Neural cell (in vitro differentiated cells): ENCODE results near the gene USP40.

ENCODE experiments used
- EZH2 ChIP-seq: fragments of 200-600, 300-800 bp; shearing (Covaris generic), sonication (generic); IDR thresholded peaks from 2 replicates; pipeline ENCODE4 v1.6.1; 2014; ENCODE audit warnings: antibody characterized with exemption, low read length, borderline replicate concordance, mild to moderate bottlenecking; ENCODE audit not compliant: insufficient read depth, poor library complexity, severe bottlenecking
- POLR2AphosphoS5 ChIP-seq: IDR thresholded peaks from 2 replicates; pipeline ENCODE4 v1.6.1; 2012
- REST ChIP-seq: IDR thresholded peaks from 2 replicates; pipeline ENCODE4 v1.6.1; 2012; ENCODE audit warnings: borderline replicate concordance
- TAF1 ChIP-seq: IDR thresholded peaks from 2 replicates; pipeline ENCODE4 v1.6.1; 2012; ENCODE audit warnings: low read depth
- TF ChIP-seq, protein P1 (sequence below): fragments of 450-650 bp; IDR thresholded peaks from 2 replicates; pipeline ENCODE4 v1.5.1; 2014; ENCODE audit warnings: antibody characterized with exemption, mild to moderate bottlenecking, moderate library complexity; ENCODE audit not compliant: poor library complexity, severe bottlenecking

DNA sequence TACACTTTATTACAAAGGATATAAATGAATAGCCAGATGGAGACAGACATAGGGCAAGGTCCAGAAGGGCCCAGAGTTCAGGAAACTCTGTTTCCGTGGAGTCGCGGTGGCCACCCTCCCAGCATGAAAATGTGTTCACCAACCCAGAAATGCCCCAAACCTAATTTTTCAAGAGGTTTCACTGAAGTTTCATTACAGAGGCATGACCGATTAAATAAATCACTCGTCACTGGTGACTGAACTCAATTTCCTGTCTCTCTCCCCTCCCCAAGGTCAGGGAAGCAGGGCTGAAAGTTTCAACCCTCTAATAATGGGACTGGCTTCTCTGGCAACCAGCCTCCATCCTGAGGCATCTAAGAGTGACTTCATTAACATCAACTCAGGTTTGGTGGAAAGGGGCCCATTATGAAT lies 22.4 kb downstream of the USP40 start:
- TF ChIP-seq EZH2 (no peak), POLR2AphosphoS5 (no peak), TAF1 (no peak), REST (no peak)
- TF ChIP-seq, protein P1, sequence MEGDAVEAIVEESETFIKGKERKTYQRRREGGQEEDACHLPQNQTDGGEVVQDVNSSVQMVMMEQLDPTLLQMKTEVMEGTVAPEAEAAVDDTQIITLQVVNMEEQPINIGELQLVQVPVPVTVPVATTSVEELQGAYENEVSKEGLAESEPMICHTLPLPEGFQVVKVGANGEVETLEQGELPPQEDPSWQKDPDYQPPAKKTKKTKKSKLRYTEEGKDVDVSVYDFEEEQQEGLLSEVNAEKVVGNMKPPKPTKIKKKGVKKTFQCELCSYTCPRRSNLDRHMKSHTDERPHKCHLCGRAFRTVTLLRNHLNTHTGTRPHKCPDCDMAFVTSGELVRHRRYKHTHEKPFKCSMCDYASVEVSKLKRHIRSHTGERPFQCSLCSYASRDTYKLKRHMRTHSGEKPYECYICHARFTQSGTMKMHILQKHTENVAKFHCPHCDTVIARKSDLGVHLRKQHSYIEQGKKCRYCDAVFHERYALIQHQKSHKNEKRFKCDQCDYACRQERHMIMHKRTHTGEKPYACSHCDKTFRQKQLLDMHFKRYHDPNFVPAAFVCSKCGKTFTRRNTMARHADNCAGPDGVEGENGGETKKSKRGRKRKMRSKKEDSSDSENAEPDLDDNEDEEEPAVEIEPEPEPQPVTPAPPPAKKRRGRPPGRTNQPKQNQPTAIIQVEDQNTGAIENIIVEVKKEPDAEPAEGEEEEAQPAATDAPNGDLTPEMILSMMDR: no peak
